Activated naive CD4-positive, alpha-beta T cell treated with Interleukin-2 at 50 U/mL for 16 hours (primary cell): ENCODE data around the gene DNAJC13.

ENCODE experiments used
- DNase-seq: peaks from one replicate; pipeline ENCODE4 v3.0.0-alpha.2; 2020

Gene DNAJC13

GRCh38 chr3:132499071-132499470 lies 81.8 kb downstream of the DNAJC13 start:
- DNase-seq, result no peak

GRCh38 chr3:132503559-132503958 lies 86.3 kb downstream of the DNAJC13 start:
- no peak for DNase-seq

DNA sequence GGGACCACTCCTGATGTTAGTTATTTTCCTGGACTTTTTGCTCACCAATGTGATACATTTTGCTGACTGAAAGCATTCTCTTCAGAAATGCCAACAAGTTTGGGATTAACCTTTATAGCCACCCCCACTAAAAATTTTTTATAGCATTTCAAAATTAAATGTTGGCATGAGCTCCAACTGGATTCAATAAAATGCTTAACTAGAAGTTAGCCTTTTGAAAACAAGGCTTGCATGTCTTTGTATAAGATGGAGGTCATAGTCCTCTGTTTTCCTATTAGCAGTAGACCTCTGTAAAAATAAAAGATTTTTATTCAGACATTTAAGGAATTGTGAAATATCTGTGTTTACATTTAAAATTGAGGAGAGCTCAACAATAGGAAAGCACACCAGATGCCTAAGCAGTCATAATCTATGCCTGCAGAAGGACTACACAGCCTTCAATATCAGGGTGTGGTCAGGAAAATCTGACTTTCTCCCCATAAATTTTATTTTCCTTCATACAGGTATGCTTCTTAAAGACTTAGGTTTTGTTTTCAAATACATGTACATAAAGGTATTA lies 87.2 kb downstream of the DNAJC13 start:
- no peak for DNase-seq

- DNase-seq, result no peak
Measured at GRCh38 chr3:132507657-132508056, 90.4 kb downstream of the DNAJC13 start.

GRCh38 chr3:132509096-132509495 lies 91.8 kb downstream of the DNAJC13 start:
- DNase-seq, result no peak

- DNase-seq, result no peak
Measured at GRCh38 chr3:132509506-132509905, 92.2 kb downstream of the DNAJC13 start.

DNA sequence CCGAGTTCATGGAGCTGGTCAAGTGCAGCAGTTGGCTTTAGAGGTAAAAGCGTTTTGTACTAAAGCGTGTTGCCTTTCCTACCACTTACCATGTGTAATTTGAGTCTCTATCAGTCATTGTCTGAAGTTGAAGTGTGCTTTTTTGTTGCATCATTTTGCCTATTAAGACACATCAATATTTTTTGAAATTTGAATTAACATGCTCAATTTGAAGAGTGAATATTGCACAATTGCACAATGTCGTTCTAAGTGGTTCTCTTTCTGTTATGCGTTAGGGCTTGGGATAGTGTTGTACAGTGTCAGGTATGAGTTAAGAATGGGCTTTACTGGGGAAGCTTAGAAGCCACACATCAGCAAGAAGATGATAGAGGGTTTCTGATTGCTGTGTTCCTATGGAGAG lies 95.8 kb downstream of the DNAJC13 start:
- DNase-seq, result no peak

- no peak for DNase-seq
Measured at GRCh38 chr3:132517311-132517710, 100.0 kb downstream of the DNAJC13 start.

DNA sequence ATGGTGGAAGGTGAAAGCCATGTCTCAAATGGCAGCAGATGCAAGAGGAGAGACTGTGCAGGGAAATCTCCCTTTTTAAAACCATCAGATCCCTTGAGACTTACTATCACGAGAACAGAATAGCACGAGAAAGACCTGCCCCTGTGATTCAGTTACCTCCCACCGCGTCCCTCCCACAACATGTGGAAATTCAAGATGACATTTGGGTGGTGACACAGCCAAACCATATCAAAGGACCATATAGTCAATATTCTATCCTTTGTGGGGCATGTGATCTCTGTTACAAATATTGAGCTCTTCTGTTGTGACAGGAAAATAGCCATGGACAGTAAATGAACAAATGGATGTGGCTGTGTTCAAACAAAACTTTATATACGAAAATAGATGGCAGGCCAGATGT lies 102.6 kb downstream of the DNAJC13 start:
- no peak for DNase-seq

DNA sequence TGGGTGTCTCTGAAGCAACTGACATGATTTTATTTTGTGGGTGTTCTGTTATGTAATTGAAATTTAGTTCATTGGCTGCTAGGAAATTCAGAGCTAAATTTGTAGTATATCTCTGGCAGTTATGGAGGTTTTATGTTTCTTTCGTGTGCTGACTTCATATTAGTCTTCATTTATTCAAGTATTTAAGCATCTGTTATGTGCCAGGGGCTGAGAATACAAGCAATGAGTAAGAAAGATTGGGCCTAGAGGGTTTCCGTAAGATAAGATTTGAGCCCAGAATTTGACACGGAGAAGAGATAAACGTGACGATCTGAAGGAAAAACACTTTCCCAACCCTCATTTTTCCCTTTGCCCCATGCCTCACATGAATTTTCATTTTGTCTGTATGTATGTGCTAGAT lies 104.6 kb downstream of the DNAJC13 start:
- DNase-seq, result no peak

GRCh38 chr3:132522353-132522752 lies 105.1 kb downstream of the DNAJC13 start:
- DNase-seq, result no peak

DNA sequence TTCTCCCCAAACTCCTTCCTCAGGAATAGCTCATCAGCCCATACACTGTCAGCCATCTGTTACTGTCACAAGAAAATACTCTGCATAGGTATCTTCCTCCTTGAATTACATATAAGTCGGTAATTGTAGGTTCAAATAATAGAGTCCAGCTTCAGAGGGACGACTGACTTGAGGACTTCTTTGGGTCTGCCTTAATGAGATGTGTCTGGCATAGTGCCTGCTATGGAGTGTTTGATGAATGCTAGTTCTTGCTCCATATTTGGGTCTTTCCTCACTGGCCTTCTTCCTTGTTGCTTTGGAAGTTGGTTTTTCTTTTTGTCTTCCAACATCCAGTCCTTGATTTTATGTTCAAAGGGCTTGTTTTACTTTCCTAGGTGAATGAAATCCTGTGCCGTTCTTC lies 113.3 kb downstream of the DNAJC13 start:
- DNase-seq, result no peak

DNA sequence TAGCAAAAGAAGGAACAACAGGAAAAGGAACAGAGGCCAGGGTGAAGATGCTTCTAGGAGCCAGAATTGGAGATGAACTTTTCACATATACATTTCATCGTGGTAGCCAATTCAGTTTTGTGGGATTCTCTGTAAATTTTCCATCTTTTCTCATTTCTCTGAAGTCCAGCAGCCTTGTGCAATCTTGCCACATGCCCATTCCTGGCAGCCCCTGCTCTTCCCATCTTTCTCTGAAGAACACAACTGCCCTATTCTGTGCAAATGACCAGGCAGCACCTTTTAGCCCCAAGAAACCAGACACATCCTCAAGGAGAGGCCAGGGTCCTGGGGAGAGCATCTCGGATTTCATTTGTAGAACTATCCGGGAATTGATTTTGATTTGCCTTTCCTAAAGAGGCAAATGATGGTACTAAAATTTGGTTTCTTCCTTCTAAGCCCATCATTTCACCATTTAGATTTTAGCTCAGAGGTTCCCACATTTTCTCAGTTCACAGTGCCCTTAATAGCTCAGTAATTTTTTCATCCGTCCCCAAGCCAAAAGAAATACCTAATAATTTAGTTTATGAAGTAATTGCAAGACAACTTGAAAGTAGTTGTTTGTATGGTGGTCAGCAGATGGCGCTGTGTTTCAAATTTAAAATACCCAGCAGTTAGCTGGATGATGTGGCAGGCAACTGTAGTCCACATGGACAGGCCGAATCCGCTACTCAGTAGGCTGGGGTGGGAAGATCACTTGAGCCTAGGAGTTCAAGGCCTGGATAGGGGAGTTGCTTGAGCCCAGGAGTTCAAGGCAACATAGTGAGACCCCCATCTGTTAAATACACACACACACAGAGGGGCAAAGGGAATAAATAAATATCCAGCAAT lies 118.5 kb downstream of the DNAJC13 start:
- DNase-seq, result peak; percentile 50

DNA sequence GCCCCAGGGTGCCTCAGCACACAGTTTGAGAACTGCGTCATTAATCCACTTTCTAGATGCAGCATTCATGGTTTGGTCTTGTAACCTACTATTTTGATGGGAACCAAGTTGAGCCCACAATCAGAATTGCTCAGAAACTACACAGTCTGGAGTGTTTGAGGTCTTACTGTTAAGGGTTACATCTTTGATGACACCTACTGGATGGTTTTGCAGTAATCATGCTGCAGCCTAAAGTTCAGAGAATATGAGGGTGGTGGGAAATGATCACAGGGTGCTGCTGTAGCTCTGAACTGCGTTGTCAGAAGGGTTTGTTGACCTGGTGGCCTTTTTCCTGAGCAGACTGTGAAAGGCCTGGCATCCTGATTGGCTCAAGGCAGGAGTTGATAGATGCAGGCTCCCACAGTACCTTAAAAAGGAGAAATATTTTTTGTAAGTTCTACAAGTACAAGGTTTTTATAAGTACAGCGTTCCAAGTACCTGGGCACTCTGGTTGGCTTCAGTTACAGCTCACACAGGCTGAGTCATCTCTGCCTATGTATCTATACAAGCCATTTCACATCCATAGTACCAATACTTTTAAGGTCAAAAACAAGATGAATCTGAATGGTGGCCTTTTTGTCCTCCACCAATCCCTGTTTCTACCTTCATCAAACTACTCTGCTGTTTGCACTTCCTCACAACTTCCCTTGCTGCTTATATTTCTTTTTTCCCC lies 119.3 kb downstream of the DNAJC13 start:
- DNase-seq, result no peak

DNA sequence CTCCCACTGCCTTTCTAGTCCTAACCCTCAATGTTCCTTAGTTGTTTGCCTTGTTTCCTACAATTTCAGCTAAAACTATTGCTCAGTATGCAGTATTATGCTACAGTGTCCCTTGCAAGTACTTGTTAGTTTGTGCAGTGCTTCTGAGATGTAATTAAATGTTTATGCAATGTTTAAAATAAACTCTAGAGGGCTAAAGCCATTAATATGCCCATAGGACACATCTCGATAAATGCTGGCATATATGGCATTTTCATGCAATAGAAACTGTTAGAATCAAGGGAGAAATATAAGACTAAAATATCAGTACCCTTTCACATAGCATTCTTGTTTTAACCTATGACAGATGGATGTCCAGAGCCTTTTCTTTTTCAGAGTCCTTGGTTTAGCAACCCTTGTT lies 120.0 kb downstream of the DNAJC13 start:
- no peak for DNase-seq

DNA sequence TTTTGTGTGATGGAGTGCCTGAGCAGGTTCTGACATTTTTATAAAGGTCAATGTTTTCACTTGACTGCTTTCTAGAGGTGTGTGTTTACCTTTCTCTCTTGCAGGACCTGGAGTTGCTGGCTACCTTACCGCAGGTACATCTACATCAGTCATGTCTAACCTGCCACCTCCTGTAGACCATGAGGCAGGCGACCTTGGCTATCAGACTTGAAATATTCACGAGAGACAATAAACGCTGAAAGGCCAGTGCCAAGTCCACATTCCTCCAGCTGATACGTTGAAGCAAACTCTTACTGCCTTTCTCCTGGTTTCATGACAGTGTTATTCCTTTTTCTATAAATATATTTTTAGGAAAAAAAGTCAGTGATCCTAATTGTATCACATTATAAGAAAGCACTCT lies 120.8 kb downstream of the DNAJC13 start:
- DNase-seq, result no peak

- no peak for DNase-seq
Measured at GRCh38 chr3:132539681-132540080, 122.4 kb downstream of the DNAJC13 start.

DNA sequence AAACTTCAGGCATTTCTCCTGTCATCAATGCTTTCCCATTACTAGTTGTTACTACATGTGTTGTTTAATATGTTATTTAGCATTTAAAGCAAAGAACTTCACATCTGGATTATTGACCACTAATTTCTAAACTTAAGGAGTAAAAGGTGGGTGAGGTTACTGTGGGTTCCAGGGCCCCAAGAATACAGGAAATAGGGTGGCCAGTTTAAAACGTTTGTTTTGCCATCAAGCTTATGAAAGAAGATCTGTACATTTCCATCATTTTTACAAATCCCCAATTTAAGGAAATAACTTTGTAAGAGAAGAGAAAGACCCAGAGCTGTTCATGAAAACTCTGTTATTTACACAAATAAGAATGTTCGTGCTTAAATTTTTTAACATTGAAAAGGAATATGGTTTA lies 125.3 kb downstream of the DNAJC13 start:
- DNase-seq, result no peak

- DNase-seq, result no peak
Measured at GRCh38 chr3:132543011-132543739, 125.9 kb downstream of the DNAJC13 start.

DNA sequence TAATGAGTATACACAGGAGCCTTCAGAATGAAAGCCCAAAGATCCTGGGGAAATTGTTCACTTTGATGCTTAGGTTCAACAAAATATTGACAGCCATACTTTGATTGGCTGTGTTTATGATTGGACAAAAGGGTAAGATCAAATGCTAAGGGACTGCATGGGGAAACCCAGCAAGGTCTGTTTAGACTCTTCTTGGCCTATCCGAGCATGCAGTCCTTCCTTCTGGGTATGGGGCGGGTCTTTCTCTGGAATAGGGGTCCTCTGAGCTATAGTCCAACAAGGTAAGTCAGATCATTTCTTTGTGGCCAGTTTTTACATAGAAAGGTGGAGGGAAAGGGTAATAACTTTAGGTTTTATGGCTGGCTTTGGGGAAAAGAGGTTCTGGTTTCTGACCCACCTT lies 126.8 kb downstream of the DNAJC13 start:
- DNase-seq, result no peak

DNA sequence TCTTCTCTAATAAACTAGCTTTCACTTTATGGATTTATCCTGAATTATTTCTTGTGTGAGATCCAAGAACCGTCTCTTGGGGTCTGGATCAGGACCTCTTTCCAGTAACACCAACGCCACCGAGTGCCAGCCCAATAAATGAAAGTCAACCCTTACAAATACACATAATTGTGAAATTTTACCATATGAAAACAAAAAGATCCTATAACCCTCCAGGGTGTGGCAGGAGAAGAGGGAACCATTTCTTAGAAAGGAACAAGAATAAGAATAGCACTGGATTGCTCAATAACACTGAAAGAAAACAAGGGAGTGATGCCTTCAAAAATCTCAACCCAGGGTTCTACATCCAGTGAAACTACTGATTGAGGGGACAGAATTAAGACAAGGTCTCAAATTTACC lies 128.2 kb downstream of the DNAJC13 start:
- no peak for DNase-seq

GRCh38 chr3:132549169-132549568 lies 131.9 kb downstream of the DNAJC13 start:
- no peak for DNase-seq

GRCh38 chr3:132549890-132550578 lies 132.7 kb downstream of the DNAJC13 start:
- no peak for DNase-seq
